GM21717 (cell line): ENCODE results near the gene CDKL1.
"Not testable (repeated sequence)": the region's sequence is repeated elsewhere in the genome, so short reads cannot be mapped to it uniquely, and the experiment has no call there.

ENCODE experiments used
- ATAC-seq: cut with Tn5 transposase; IDR thresholded peaks from one replicate; pipeline ENCODE4 v1.9.1; 2021; ENCODE audit warnings: mild to moderate bottlenecking, moderate library complexity; ENCODE audit not compliant: unreplicated experiment

CDKL1 gene

GRCh38 chr14:50335989-50336824 is 60.5 kb downstream of the CDKL1 start:
- ATAC-seq = no peak

- ATAC-seq = no peak
Measured at GRCh38 chr14:50335389-50335788, 61.3 kb downstream of the CDKL1 start.

GRCh38 chr14:50334211-50334610 is 62.5 kb downstream of the CDKL1 start:
- no peak for ATAC-seq

GRCh38 chr14:50333014-50333509 is 63.6 kb downstream of the CDKL1 start:
- ATAC-seq = no peak

- no peak for ATAC-seq
Measured at GRCh38 chr14:50331596-50331995, 65.1 kb downstream of the CDKL1 start.

- peak; percentile 84 for ATAC-seq
Measured at GRCh38 chr14:50321009-50321660, 75.5 kb downstream of the CDKL1 start.

- peak; percentile 43 for ATAC-seq
Measured at GRCh38 chr14:50320283-50320682, 76.4 kb downstream of the CDKL1 start.

- ATAC-seq = no peak
Measured at GRCh38 chr14:50319721-50320120, 77.0 kb downstream of the CDKL1 start.

DNA sequence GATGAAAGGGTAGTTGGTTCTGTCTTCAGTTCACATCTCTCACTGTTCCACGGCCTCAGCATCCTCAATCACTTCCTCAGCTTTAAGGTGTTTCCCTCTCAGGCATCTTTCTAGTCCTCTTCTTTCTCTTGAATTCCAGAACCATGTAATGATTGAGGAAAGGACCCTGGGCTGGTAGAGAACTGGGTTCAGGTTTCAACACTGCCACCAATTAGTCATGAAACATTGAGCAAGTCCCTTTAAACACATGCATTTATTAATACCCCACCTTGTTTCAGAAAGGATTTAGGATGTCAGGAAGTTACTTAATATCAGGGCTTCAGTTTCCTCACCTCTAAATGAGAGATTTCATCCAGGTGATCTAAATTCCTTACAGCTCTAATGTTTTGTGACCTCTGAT is 77.4 kb downstream of the CDKL1 start:
- ATAC-seq = no peak

- no peak for ATAC-seq
Measured at GRCh38 chr14:50318031-50318626, 78.6 kb downstream of the CDKL1 start.

DNA sequence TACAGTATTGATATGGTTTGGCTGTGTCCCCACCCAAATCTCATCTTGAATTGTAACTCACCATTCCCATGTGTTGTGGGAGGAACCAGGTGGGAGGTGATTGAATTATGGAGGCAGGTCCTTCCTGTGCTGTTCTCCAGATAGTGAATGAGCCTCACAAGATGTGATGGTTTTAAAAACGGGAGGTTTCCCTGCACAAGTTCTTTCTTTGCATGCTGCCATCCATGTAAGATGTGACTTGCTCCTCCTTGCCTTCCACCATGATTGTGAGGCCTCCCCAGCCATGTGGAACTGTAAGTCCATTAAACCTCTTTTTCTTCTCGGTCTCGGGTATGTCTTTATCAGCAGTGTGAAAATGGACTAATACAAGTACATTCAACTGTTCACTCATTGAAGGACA is 82.6 kb downstream of the CDKL1 start:
- ATAC-seq = not testable (repeated sequence)

DNA sequence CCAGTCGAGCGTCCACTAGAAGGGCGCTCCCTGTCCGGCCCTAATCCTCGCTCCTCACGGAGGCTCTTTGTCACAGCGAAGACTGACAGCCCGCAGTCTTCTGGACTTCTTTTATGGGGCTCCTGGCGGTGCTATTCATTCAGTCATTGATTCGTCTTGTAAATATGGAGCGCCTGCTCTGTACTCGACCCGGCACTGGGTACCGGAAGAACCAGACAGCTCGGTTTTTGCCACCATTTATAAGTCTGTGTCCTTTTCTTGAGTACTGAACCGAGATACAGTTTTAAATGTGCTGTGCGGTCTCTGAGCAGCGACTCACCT is 84.0 kb downstream of the CDKL1 start:
- ATAC-seq = peak; percentile 25

DNA sequence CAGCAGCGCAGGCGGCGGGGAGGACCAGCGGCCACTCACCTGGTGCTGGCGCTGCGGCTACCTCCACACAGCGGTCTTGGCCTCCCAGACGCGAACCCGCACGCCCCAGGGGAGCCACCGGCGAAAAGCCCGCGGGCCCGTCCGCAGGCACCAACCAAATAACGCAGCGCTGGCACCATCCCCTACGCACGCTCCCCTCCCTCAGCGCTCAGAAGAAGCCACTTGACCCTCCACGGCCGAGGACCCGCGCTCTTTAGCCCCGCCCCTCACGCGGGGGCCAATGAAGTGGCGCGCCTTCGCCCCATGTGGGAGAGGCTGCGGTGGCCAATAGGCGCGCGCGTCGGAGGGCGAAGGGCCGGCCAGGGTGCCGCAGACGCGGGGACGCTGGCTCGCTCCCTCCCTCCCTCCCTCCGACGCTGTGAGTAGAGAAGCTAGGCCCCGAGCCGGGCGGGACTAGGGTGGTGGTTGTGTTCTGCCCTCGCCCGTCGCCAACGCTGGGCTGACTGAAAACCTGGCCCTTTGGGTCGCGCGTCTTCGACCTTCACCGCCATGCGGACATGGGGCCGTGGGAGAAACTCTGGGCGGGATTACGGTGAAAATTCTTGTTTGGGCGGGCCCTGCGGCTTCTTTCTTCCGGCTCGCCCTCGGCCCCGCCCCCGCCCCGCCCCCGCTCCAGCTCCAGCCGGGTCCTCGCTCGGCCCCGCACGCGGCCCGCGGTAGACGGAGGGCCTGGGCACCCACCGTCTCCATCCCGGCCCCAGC is 84.5 kb downstream of the CDKL1 start, which contains the start of the genes DMAC2L and L2HGDH:
DMAC2L (plus strand) TSS at position 353 of the 762 bp plus-strand sequence. CDS start 9,164 bp downstream, outside the sequence.
L2HGDH (minus strand) TSS at position 258 of the 762 bp plus-strand sequence; CDS start at position 179, 79 bp downstream.
- ATAC-seq = peak; percentile 93

DNA sequence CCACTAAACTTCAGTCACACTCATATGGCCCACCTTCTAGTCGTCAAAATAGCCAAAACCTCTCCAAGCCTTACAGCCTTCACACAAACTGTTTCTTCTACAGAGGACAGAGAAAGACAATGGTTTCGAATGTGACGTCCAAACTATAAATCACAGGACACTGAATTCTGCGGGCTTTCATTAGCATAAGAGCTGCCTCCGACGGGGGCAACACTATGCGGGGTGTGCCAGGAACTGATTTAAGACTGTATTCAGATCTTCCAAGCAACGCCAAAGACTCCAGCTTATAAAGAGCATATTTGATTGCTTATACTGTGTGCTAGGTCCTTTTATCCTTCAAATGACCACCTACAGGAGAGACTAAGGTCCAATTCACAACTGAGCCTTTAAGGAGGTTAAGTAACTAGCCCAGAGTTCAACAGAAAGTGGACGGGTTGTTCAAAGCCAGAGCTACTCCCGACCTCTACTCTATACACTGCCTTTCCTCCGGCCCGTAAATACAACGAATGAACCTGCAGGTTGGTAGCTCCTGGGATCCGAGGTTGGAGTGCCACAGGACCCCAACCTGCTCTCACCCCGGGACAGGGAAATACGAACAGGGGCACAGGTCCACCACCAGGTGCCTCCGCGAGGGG is 85.2 kb downstream of the CDKL1 start:
- no peak for ATAC-seq

GRCh38 chr14:50310445-50310844 is 86.2 kb downstream of the CDKL1 start:
- no peak for ATAC-seq

DNA sequence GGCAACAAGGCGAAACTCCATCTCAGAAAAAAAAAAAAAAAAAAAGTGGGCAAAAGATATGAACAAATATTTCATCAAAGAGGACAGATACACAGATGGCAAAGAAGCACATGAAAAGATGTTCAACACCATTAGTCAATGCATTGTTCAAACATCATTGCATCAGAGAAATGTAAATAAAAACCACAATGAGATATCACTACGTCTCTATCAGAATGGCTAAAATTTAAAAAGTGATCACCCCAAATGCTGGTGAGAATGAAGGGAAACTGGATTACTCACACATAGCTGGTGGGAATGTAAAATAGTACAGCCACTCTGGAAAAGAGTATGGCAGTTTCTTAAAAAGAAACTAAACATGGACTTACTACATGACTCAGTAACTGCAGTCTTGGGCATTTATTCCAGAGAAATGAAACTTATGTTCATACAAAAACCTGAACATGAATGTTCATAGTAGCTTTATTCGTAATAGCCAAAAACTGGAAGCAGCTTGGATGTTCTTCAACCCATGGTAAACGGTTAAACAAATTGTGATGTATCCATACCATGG is 88.2 kb downstream of the CDKL1 start:
- no peak for ATAC-seq

DNA sequence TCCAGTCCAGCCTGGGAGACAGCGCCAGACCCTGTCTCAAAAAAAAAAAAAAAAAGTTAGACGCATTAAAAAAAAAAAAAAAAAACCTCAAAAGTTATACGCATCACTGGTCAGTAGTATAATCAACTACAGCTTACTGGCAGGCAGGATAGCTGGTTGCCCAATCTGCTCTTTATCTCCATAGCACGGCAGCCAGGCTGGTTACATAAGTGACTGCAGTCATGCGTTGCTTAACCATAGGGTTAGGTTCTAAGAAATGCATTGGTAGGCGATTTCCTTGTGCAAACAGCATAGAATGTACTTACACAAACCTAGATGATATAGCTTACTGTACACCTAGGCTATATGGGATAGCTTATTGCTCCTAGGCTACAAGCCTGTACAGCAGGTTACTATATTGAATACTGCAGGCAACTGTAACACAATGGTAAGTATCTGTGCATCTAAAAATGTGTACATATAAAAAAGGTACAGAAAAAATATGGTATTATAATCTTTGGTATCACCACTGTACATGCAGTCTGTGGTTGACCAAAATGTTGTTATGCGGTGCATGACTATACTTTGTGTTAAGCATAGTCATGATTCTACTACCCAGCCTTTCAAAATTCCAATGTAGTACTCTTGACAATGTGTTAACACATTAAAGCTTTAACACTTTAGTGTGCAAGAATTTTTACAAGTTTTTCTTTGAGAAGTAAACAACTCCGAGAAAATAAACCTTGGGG is 92.8 kb downstream of the CDKL1 start:
- no peak for ATAC-seq

DNA sequence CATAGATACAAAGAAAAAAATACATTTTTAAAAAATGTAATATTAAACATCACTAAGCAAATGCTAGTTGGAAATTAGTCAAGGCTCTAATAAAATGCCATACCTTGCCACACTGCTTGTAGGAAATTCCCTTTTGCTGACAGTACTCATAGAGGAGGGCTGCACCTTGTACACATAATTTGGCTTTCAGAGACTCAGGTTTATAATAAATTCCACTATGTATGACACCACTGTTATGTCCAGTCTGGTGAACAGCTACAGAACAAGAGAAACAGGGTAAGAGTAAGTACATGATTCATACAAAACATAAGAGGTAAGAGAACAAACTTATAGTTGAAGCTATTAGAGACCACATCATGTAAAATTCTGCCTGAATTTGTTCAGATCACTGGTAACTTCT is 94.8 kb downstream of the CDKL1 start:
- no peak for ATAC-seq

GRCh38 chr14:50299585-50299984 is 97.1 kb downstream of the CDKL1 start:
- ATAC-seq = no peak
